NOMO-1 (cell line): Measurements from ENCODE around the gene MYO10.

Experiments used
- DNase-seq, 2 experiments: peaks; one replicate each; lab custom pipeline; 2025; ENCODE audit not compliant: unreplicated experiment in 2 of 2; lab: John Stamatoyannopoulos, UW

The MYO10 gene

DNA sequence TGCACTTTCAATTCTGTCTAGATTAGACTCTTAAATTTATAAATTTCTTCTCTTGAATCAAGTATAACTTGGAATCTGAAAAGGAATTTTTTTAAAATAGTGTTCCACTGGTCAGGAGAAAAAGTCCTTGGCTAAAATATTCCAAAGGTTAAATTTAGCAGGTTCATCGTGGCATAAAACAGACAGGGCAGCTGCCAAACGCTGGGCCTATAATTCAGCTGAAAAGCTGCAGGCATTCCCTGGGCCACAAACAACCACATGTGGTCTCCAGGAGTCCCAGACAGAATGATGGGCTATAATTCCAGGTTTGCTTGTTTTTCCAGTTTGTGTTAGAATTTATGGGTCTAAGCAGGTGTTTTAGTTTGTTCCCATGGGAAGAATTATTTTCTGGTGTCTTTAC is 248.2 kb downstream of the MYO10 start:
- no peak for DNase-seq

DNA sequence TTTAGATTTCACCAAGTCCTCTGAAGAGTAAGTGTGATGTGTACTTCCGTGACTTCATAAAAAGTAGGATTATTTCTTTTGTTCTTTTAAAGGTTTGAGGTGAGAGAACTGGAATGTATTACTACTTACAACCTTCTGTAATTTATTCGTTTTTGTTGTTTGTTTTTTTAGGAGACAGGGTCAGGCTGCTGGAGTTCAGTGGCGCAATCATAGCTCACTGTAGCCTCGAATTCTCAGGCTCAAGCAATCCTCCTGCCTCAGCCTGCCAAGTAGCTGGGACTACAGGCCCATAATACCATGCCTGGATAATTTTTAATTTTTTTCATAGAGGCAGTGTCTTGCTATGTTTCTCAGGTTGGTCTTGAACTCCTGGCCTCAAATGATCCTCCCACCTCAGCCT is 251.0 kb downstream of the MYO10 start:
- DNase-seq, result no peak

- DNase-seq, result no peak
Observed at GRCh38 chr5:16681876-16682275, 254.2 kb downstream of the MYO10 start.

DNA sequence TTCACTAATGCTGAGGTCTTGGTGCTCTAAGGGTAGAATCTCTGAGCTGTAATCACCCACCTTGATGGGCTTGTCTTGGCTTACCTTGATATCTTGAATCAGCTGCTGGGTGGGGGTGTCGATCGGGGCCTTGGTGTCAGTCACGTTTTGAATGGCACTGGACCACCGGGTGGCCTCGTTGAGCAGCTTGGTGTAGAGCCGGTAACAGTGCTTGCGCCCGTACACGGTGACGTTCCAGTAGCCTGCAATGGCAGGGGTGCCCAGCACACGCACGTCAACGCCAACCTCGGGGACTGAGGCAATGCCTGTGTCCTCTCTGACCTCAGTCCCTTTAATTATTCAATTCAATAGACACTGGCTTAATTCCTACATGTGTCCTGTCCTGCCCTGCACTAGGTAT is 256.2 kb downstream of the MYO10 start:
- DNase-seq, result no peak

- no peak for DNase-seq
Observed at GRCh38 chr5:16679190-16679589, 256.9 kb downstream of the MYO10 start.

GRCh38 chr5:16675806-16676205 is 260.3 kb downstream of the MYO10 start:
- peak in 1 of 2 experiments; percentile 42 for DNase-seq

DNA sequence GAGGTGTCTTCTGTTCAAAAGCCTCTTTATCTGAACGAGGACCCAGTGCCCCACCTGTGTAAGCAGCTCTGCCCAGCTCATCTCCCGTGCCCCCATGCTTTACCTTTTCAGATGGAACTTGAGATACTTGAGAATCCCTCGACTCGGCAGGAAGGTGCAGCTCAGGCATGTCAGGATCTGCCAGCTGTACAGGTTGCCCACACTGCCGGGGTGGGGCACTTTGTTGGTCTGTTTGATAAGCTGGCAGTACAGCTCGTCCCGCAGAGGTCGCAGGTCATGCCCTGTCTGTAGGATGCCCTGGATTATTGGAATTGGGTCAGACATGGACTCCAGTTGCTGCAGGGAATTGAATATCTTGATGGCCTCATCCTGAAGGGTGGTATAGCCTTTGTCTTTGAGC is 261.3 kb downstream of the MYO10 start:
- no peak for DNase-seq

GRCh38 chr5:16673241-16674201 is 262.6 kb downstream of the MYO10 start:
- DNase-seq, result no peak

GRCh38 chr5:16671208-16671607 is 264.9 kb downstream of the MYO10 start:
- DNase-seq, result no peak

DNA sequence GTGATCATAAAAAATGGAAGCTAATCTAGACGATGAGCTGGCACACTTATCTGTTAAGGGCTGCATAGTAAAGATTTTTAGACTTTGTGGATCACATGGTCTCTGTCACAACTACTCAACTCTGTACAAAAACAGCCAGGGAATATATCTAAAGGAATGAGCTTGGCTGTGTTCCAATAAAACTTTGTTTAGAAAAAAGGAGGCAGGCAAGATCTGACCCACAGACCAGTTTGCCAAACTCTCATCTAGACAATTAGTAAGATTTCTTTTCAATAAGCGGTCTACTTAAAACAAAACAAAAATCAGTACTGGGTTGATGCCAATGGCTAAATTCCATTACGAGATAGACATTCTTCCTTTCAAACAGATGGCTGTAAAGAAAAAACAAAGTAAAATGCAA is 266.3 kb downstream of the MYO10 start:
- no peak for DNase-seq

DNA sequence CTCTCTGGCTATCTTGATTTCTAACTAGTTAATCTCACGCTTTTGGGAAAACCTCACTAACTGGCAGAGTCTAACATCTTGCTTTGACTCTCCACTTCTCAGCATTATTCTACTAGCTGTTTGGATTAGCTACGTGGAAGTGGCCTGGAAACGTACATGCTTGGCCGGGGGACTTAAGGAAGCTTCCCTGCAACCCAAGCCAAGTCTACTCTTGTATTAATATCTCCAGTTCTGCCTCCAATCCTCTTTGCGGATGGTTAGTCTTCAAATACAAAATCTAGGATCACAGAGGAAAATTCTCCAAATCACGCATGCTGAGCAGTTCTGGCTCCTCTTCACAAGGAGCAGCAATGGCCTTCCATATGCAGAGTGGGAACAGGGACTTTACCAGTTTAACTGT is 267.5 kb downstream of the MYO10 start:
- no peak for DNase-seq

DNA sequence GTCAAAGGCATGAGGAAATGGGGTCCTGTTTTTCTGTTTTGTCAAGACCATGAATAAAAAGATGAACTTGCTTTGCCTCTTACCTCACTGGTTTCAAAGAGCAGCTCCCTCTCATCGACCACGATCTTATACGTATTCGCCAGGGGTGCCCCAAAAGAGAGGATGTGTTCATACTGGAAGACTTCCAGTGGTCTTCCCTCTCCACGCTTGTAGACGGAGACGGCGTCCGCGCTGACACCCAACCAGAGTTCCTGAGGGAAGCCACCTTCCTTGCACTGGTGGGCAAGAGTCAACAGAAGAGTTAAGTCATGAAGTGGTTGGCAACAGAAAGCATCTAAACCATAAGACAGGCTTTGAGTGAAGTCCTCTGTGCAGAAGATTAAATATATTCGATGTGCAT is 267.9 kb downstream of the MYO10 start:
- DNase-seq, result no peak

GRCh38 chr5:16666883-16667398 is 269.1 kb downstream of the MYO10 start:
- no peak for DNase-seq

DNA sequence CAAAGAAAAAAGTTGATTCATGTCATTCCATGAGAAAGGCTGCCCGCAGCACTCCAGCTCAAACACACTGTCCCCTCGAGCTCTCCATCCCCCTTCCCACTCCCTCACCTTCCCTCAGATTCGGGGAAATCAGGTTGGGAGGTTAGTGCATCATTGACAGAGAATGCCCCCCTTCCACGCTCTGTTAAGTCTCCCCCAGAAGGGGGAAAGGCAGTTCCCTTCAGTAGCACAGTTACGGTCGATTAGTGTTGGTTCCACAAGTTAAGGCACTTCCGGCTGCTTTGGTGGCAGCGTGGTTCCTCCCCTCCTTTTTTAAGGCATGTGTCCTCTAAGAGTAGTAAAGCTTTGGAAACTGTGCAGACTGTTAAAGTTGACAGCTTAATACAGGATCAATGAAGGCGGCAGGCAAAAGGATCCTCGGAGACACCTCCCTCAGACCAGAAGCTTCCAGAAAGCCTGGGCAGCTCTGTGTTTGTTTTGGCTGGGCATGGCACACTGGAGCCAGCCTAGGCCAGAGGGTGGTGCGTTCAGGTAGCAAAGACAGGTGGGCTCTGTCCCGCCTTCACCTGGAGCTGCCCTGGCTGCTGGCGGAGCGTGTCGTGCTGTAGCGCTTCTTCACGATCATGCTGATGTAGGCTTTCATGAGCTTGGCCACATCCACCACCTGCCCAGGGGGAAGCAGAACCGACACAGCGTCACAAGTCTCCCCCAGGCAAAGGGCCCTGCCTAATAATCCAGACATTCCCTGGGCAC is 269.8 kb downstream of the MYO10 start:
- no peak for DNase-seq

DNA sequence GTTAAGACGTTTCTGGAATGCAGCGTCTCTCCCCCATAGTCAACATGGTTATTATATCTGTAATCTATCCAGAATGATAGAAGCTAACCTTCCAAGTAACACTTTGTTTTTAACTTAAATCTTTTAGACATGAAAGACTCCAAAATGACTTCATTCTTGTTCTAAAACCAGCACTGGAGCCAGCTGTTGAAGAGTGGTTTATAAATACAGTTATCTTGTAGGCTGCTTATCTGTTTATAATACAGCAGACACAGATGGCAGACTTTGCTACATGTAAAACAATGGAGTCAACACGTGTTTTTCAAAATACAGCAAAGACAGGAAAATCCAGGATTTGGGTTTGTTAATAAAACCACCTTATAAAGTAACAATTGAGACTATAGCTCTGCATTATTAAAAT is 270.5 kb downstream of the MYO10 start:
- DNase-seq, result no peak

GRCh38 chr5:16664368-16664767 is 271.7 kb downstream of the MYO10 start:
- DNase-seq, result no peak

DNA sequence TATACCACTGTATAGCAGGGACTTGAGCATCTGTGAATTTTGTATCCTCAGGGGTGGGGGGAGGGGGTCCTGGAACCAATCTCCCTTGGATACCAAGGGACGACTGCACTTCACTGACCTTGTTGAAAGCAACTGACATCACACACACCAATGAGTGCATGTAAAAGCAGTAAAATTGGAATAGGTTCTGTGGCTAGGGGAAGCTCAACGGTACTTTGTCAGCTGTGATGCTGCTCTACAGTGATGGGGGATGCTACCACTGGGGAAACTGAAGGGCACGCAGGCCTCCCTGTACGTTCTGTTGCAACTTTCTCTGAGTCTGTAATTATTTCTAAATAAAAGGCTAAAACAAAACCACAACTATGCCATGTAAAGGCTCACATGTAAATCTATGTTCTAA is 272.2 kb downstream of the MYO10 start:
- DNase-seq, result no peak

- no peak for DNase-seq
Observed at GRCh38 chr5:16661713-16662112, 274.4 kb downstream of the MYO10 start.

DNA sequence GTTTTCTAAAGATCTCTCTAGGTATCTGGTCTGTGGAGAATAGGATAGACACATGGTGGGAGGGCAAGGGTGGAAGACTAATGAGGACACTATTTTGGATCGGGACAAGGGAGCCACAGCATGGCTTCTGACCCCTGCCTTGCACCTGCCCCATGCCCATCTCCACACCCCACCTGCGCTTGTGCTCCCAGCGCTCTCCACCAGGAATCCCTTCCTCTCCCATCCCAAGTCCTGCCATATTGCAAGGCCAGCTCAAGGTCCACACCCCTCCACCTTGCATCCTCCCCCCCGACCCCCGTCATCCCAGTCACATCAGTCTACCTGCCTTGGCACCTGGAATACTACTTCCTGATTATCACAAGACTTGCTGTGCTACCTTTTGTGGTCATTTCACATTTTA is 275.1 kb downstream of the MYO10 start:
- DNase-seq, result no peak

DNA sequence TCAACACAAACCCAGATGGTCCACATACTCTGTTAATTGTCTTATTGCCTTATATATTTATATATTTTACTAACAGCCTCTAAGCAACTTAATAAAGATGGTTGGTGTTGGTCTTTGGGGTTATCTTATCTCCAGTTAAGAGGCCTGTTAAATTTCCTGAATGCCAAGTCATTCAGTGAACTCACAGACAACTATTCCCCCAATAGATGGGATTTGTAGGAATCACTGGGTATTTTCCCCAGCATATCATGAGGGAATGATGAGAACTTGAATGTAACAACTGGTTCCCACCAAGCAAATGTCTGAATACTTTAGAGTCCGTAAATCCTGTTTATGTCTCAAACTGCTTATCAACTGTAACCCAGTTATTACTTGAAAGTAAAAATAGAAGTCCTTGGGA is 276.6 kb downstream of the MYO10 start:
- DNase-seq, result no peak

- no peak for DNase-seq
Observed at GRCh38 chr5:16656561-16657191, 279.4 kb downstream of the MYO10 start.
